GM18507 (cell line): ENCODE data around the gene DEDD2.

ENCODE experiments used
- DNase-seq: peaks from one replicate; pipeline ENCODE4 v3.0.0; 2011; ENCODE audit warnings: low read depth; ENCODE audit not compliant: insufficient read length; ENCODE audit errors: extremely low spot score
- FAIRE-seq: peaks from 2 replicates; lab custom pipeline; 2011; peaks lifted over from hg19 to GRCh38; lab: Jason Lieb, UNC

Gene DEDD2

DNA sequence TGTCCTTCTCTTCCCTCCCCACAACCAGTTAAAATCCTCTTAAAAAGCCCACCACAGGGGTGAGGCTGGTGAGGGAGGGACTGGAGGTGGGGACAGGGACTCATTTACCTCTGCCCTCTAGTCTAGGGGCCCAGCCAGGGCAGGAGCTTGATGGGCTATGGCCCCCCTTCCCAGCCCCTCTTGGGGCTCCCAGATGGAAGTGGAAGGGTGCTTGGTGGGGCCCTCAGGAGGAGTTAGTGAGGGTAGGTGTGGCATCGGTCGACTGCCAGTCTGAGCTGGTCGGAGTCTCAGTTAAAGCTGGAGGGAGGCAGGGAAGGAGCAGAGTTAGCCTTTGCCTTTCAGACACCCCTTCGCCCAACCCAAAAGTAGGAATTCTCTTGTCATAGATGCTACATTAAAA, 13.1 kb upstream of the DEDD2 start:
- FAIRE-seq (no peak), DNase-seq (no peak)

DNA sequence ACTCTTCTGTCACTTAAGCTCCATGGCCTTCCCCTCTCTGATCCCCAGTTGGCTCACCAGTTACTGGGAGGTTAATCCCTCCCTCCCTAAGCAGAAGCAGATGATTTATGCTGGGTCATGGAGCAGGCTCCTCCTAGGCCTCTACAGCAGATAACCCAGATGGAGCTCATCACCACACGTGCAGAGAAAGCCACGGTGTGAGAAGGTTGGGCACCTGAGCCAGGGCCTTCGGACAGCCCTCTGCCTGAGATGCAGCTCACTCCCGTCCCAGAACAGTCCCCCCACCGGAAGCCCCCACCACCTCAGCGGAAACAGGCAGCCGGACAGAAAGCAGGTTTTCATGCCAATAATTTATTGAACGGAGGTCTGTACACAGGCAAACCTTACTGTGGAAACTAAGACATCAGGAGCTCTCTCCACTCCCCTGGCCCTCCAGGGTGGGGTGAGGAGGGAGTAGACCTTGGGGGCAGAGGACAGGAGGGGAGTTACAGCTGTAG, 12.4 kb upstream of the DEDD2 start:
- FAIRE-seq (no peak), DNase-seq (no peak)

DNA sequence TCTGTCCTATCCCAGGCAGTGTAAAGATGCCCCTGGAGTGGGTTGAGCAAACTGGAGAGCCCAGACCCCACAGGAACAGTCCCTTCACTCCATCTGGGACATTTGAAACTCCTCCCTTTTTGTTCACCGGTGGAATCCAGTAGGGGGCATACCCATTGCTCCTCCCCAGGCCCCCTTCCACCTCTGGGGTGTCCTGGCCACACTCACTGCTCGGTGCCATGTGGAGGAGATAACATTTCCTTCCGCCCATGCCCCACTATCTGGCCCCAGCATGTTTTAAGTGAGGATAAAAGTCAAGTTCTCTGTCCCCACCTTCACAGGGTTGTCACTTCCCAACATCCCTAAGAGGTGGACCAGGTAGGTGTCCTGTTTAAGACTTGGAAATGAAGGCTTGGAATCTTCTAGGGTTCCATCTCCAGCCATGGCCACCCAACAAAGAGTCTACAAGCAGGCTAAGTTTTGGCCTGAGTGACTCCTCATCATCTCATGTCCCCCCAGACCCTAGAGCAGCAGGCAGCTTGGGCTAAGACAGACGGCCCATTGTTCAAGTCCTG, 11.9 kb upstream of the DEDD2 start:
- DNase-seq, result no peak
- no peak for FAIRE-seq

DNA sequence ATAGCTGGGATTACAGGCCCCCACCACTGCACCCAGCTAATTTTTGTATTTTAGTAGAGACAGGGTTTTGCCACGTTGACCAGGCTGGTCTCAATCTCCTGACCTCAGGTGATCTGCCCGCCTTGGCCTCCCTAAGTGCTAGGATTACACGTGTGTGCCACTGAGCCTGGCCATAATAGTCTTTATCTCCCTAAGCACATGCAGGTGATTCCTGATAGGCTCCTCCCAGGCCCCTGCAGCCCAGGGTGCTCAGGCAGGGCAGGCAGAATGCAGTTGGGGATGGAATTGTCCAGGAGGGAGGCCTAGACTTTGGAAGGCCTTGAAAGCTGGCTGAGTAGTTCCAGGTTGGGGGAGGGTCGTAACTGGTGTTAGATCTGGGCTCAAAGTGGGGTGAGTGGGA, 11.2 kb upstream of the DEDD2 start:
- no peak for DNase-seq
- no peak for FAIRE-seq

DNA sequence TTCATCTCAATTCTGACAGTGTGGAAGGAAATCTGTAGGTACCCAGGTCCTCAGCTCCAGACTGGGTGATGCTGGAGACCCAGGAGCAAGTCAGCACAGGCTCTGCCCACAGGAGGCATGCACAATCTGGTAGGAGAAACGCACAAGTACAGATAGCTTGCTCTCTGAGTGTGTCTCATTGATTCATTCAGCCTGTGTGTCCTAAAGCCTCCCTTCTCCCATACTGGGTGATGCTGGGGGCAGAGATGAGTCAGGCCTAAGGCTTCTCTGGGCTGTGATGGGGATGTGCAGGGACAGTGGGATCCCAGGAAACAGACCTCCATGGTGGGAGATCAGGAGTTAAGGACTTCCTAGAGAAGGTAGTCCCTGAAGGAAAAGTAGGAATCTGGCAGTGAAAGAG, 9.4 kb upstream of the DEDD2 start:
- no peak for FAIRE-seq

DNA sequence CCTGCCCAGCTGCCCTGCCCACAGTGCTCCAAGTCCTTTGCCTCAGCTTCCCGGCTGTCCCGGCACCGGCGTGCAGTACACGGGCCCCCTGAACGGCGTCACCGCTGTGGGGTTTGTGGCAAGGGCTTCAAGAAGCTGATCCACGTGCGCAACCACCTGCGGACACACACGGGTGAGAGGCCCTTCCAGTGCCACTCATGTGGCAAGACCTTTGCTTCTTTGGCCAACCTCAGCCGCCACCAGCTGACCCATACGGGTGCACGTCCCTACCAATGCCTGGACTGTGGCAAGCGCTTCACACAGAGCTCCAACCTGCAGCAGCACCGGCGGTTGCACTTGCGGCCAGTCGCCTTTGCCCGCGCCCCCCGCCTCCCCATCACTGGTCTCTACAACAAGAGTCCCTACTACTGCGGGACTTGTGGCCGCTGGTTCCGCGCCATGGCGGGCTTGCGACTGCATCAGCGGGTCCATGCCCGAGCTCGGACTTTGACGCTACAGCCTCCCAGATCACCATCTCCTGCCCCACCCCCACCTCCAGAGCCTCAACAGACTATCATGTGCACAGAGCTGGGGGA, 8.3 kb upstream of the DEDD2 start:
- FAIRE-seq, result no peak

More for the DNA sequence above, 9.4 kb upstream of the DEDD2 start:
- no peak for DNase-seq

DNA sequence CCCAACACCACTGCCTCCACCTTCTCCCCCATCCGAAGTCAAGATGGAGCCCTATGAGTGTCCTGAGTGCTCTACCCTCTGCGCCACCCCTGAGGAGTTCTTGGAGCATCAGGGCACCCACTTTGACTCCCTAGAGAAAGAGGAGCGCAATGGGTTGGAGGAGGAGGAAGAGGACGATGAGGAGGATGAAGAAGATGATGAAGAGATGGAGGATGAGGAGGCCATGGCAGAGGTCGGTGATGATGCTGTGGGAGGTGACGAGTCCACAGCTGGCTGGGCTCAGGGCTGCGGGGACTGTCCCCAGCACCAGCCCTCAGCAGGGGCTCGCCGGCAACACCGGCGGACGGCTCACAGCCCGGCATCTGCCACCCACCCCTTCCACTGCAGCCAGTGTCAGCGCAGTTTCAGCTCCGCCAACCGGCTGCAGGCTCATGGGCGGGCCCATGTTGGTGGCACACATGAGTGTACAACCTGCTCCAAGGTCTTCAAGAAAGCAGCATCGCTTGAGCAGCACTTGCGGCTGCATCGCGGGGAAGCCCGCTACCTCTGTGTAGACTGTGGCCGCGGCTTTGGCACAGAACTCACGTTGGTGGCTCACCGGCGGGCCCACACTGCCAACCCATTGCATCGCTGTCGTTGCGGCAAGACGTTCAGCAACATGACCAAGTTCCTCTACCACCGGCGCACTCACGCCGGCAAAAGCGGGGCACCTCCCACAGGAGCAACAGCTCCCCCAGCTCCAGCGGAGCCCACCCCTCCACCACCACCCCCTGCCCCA, 7.7 kb upstream of the DEDD2 start:
- FAIRE-seq, result no peak
- DNase-seq, result no peak

More for the DNA sequence above, 8.3 kb upstream of the DEDD2 start:
- DNase-seq, result no peak

DNA sequence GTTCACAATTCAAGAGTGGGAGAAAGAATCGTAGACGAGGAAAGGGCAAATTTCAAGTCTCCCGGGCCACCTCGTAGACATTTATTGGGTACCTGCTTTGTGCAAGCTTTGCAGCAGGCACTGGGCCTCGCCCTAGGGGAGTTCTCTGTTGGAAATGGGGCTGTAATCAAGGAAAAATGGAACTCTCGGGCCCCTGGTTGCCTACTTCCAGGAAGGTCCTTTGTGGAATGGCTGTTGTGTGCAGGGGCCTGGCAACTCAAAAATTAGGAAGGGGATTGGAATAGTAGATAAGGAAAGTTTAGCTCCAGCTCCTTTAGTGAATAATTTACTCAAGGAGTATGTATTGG, 3.2 kb upstream of the DEDD2 start:
- FAIRE-seq (no peak), DNase-seq (no peak)

DNA sequence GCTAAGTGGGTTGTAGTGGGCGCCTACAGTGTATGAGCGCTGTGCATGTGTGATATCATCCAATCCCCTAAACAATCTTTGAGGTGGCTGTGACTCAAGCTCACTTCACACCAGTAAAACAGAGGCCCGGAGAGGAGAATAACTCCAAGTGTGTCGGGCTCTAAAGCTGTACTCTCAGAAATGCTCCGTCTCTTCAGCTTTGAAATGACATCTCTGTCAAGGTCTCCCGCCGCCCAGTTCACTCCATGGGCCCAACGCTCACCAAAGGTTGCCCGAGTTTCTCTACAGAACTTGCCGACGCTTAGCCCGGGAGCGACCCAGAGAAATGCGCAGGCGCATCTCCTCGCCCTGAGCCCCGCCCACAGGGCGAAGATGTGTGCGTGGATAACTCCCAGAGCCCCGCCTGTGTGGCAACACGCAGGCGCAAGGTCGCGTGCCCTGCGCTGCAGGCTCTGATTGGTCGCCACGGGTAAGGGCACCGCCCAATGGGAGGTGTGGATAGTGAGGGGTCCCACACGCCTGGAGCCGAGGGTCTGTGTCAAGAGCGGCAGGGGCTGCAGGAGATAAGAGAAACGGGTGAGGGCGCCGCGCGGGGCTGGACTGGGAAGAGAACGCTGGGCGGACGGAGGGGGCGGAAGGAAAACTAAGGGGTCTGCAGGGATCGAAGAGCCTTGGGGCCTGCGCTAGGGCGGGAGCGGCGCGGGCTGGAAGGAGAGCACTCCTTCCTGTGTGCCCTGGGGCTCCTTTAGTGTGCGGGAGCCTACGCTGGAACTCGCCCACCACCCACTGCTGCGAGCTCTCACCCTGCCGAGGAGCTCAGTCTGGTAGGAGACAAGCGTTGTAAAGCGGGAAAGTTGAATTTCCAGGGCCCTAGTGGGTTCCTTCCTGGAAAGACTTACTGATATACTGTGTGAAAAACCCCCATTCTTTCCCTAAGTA, 2.6 kb upstream of the DEDD2 start, which contains the start of gene ZNF526:
ZNF526 (plus strand) TSS at position 501 of the 939 bp plus-strand sequence. CDS start 4,092 bp downstream, outside the sequence.
- DNase-seq (peak; percentile 99), FAIRE-seq (peak; percentile 97)

DNA sequence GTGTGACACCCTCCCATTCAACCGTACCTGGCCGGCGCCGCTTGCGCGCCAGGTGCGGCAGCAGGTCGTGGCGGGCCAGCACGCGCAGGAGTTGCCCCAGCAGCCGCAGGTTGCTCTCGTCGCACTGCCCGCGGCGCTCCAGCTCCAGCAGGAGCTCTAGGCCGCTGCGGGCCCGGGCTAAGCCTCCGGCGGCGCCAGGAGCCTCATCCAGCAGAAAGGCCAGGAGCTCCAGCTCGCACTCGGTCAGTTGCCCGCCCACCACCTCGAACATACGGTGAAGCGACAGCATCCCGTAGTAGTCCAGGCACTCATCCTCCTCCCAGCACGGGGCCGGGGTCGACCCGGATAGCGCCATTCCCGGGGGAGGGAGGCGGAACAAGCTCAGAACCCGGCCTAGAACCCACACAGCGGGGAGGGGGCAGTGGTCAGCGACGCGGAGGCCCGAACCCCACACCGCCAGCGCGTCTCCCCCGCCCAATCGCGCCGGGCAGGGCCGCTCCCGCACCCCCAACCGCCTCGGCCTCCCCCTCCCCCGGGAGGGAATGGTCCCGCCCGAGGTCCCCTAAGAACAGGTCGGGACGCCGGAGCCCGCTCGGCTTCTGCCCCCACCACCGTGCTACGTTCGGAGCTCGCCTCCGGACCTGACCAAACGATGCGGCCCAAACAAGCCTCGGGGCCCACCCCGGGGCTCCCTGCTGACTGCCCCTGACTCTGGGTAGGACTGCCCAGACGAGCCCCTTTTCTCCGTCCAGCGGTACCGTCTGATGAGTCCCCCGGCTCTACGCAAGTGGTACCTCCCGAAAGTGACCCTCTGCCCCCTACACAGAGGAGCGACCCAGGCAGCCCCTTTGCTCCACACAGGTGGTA, 591 bp downstream of the DEDD2 start:
- DNase-seq (no peak), FAIRE-seq (no peak)

DNA sequence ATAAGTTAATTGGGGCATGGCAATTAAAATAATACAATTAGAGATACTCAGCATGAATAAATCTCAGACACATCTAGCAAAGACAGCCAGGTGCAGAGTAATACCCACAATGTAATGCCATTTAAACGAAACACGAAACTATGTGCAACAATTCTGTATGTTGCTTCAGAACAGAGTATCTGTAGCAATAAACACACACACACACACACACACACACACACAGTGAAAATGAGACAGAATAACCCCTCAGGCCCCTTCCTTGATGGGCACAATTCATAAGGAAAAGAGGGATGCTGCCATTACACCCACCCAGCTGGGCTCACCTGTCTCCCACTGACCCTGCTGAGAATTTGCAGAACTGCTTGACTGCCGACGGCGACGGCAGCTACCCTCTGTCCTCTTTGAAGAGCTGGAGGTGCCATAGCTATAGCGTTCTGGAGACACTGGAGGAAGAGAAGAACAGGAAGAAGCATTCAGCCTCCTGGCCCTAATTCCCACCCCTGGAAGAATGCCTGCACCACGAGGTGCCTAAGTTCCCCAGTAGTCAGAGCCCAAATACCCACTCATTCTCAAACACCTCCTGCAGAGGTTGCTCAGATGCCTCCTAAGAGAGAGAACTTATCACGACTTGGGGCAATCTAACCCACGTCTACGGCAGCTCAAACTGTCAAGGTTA, 2.5 kb downstream of the DEDD2 start:
- no peak for FAIRE-seq
- no peak for DNase-seq

DNA sequence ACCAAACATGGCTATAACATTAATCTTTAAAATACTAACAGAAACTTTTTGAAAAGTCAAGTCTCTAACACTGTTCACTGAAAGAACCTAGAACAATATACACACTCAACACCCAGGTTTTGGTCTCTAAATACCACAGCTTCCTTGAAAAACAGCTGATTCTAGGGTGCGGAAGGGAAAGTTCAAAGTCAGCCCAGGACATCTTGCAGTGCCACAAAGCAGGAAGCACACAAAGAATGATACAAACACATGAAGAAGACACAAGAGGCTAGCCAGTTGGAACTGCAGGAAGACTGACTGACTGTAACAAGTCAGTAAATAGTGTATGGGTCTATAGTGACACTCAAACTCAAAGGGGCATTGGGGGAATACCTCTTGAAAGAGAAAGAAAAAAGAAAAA, 4.6 kb downstream of the DEDD2 start:
- DNase-seq (no peak), FAIRE-seq (no peak)

DNA sequence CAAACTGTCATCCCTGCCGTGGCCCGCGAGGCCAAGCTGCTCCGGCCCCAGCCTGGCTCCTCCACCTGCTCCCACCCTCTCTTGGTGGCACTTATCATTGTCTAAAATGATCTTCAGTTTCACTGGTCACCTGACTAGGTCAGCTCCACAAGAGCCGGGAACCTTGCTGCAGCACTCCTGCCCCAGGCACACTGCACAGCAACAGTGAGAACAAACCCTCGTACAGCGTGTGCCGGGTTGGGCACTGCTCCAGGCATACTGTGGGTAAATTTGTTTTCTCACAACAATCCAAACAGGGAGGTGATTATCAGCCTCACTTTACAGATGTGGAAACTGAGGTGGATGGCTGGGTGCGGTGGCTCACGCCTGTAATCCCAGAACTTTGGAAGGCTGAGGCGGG, 8.9 kb downstream of the DEDD2 start:
- FAIRE-seq (no peak), DNase-seq (no peak)

DNA sequence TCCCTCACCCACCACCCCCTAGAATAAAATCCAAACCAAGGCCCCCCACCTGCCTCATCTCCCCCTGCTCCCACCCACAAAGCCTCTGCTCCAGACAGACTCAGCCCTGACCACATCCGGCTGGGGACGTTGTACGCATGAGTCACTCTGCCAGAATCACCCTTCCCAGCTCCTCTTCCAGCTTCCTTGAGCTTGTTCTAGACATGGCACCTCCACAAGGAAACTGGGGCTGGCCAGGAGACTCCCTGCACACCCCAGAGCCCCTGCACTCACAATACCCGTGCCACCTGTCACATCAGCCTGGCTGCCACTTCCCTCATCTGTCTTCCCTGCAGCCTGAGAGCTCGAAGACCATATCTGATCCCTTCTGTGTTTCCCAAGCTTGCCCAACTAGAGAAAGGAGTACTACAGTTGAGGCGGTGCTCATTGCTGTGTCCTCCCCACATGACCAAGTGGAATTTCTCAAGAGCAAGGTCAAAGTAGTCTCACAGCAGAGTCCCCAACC, 9.7 kb downstream of the DEDD2 start:
- DNase-seq (no peak), FAIRE-seq (no peak)

DNA sequence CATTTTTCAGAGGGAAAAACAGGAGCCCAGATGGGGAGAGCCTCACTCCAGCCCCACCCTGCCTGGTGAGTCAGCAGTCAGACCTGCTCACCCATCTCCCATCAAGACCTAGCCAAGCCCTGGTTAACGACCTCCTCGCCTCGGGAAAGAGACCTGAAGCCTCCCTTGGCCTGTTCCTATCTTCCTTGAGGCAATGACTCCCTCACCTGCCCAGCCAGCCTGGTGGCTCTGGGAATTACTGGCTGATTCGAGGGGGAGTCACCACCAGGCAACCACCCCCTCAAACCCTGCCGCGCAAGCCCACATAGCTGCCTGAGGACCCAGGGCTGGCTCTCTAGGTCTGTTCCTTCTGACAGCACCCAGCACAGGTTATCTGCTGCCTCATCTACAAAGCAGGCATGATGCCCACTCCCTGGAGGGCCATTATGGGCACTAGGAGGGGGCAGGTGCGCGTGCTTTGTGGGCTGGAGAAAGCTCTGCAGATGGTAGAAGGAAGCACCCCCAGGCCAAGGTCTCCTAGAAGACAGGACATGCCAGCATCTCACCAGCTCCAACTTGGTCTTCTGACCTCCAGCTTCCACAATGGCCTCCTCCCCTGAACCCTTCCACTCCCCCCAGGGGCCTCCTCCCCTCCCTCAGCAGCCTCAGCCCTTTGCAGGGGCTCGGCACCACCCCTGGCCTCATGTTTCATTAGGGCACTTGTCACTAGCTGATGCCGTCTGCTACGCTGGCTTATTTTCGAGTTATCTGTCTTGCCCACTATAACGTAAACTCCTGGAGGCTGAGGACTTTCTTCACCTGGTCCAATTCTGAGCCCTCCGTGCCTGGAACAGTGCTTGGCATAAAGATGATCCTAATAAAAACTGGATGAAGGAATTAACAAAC, 10.4 kb downstream of the DEDD2 start:
- FAIRE-seq, result no peak
- DNase-seq, result no peak

DNA sequence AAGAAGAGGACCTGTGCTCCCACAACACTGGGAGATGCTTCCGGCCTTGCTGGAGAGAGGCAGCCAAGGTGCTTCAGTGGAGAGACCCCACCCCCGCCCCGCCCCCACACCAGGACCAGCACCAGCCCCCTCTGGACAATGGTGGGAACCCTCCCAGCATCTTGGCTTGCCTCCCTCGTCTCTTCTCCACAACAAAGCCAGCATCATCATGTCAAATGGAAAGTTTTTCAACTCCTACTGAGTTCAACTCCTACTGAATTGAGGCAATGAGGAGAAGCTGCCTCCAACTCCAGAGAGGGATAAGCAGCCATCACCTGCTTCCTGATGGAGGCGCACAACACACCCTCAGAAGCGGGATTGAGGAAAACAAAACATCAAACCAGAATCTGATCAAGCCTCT, 12.8 kb downstream of the DEDD2 start:
- FAIRE-seq, result no peak

DNA sequence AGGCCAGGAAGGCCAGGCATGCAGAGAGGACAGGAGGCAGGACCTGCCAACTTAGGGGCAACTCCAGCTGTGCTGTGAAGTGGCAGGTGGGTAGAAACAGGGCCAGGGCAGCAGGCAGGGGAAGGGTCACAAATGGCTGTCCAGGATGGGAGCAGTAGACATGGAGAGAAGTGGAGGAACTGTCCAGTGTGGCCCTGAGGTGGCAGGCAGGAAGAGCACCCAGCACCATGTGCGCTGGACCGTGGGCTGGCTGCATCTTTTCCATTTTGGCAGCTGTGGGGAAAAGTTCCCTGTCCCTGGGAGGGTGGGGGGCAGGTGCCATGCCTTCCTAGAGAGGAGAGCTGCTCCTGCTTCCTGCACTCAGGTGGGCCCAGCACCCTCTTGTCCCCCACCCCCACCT, 13.8 kb downstream of the DEDD2 start:
- DNase-seq (no peak), FAIRE-seq (no peak)

More for the DNA sequence above, 12.8 kb downstream of the DEDD2 start:
- DNase-seq, result no peak
